ENCODE results near the gene PAGR1. TPM values are rescaled to one million over a fixed set of nuclear protein-coding genes. Genes with fewer than 3 reads are reported as not detected.

Gene PAGR1
- total and polyA plus RNA-seq, 2 of the 13 experiments (the other 11 are each of a cell fraction or from before 2014, with no cell fraction given): 9.8 to 66.4 TPM

GRCh38 chr16:29820271-29820701 is 4.3 kb downstream of the PAGR1 start, which contains the start of gene MVP (continued):
- TF ChIP-seq KDM2A (CRISPR knock-in tag; IDR thresholded peaks at IDR 0.05; ENCODE audit: borderline replicate concordance, low read depth) (peak; percentile 52; the same call in 1 of the 2 replicates), MTF1 (CRISPR knock-in tag; IDR thresholded peaks at IDR 0.05) (peak; percentile 90; the same call in 1 of the 2 replicates), ZFX (CRISPR knock-in tag; IDR thresholded peaks at IDR 0.05; ENCODE audit: low read depth) (peak; percentile 40; the same call in 1 of the 2 replicates), ZNF747 (CRISPR knock-in tag; IDR thresholded peaks at IDR 0.05; ENCODE audit: borderline replicate concordance) (no peak), TIGD3 (CRISPR knock-in tag; IDR thresholded peaks at IDR 0.05; ENCODE audit: borderline replicate concordance) (no peak), CREB1 (IDR thresholded peaks at IDR 0.05) (no peak), CREB1 (CRISPR knock-in tag; IDR thresholded peaks at IDR 0.05) (0 out of 2 replicates have a peak, but pooled peaks have one; percentile 24), EHMT2 (IDR thresholded peaks at IDR 0.05; ENCODE audit: borderline replicate concordance, low read depth, low read length) (no peak), ZBTB20 (CRISPR knock-in tag; IDR thresholded peaks at IDR 0.05; ENCODE audit: borderline replicate concordance, low read depth) (no peak), STAG1 (CRISPR knock-in tag; IDR thresholded peaks at IDR 0.05) (peak; percentile 11; the same call in 1 of the 2 replicates), ZSCAN29 (CRISPR knock-in tag; conservative IDR thresholded peaks at IDR 0.05) (0 out of 2 replicates have a peak, but pooled peaks have one; percentile 9), GATAD1 (CRISPR knock-in tag; IDR thresholded peaks at IDR 0.05) (0 out of 2 replicates have a peak, but pooled peaks have one; percentile 47), KDM1A (CRISPR knock-in tag; IDR thresholded peaks at IDR 0.05) (no peak), PRDM10 (CRISPR knock-in tag; IDR thresholded peaks at IDR 0.05; ENCODE audit: low read depth) (peak; percentile 73), ZNF761 (CRISPR knock-in tag; conservative IDR thresholded peaks at IDR 0.05) (0 out of 2 replicates have a peak, but pooled peaks have one; percentile 26), AHDC1 (CRISPR knock-in tag; IDR thresholded peaks at IDR 0.05; ENCODE audit: borderline replicate concordance) (no peak), RCOR2 (CRISPR knock-in tag; IDR thresholded peaks at IDR 0.05) (no peak), ZNF496 (CRISPR knock-in tag; IDR thresholded peaks at IDR 0.05; ENCODE audit: insufficient replicate concordance) (no peak), HOXA3 (CRISPR knock-in tag; IDR thresholded peaks at IDR 0.05) (0 out of 2 replicates have a peak, but pooled peaks have one; percentile 21)

All from HepG2 (cell line).